HepG2 (cell line): ENCODE measurements around the gene GFRA1. TPM values are rescaled to one million over a fixed set of nuclear protein-coding genes. Genes with fewer than 3 reads are reported as not detected.

Source experiments
- ATAC-seq: fragments of 200-7000 bp; cut with Tn5 transposase; 3 replicates; pipeline ENCODE4 v1.9.1; 2020; ENCODE audit warnings: mild to moderate bottlenecking, moderate library complexity
- BruUV-seq: library from RNA; stranded (reverse); fragments of 400-500 nt; replicated peaks from 2 replicates; lab custom pipeline; 2021; lab: Mats Ljungman, UMichigan
- CTCF ChIA-PET: fragments of 300-600 bp; formaldehyde crosslinking; extraction: SDS; loops from one replicate; lab custom pipeline; 2021; ENCODE audit warnings: low total read pairs, inconsistent platforms, low intra/inter-chr PET ratio; lab: Yijun Ruan, JAX
- POLR2A ChIA-PET: fragments of 350-600 bp; sonication (Branson Sonifier 250); formaldehyde crosslinking; loops from one replicate; lab custom pipeline; 2020; ENCODE audit warnings: antibody characterized with exemption, inconsistent platforms; lab: Yijun Ruan, JAX
- DNase-seq: peaks from one replicate; pipeline ENCODE4 v3.0.0-alpha.2; 2015; ENCODE audit warnings: low spot score
- FAIRE-seq: peaks from 3 replicates; lab custom pipeline; 2011; peaks lifted over from hg19 to GRCh38; lab: Jason Lieb, UNC
- H2AFZ ChIP-seq: one replicate; pipeline ENCODE4 v1.6.1; 2011; ENCODE audit warnings: low read length, inconsistent platforms
- H3K27ac ChIP-seq: fragments of 300-600 bp; 3 replicates; pipeline ENCODE4 v1.8.0; 2011; ENCODE audit warnings: mixed run types, mild to moderate bottlenecking, mixed read lengths, low read length, inconsistent platforms; ENCODE audit not compliant: insufficient read depth; ENCODE audit errors: extremely low read length
- H3K27me3 ChIP-seq, 2 experiments: fragments of 200-600 bp in 1 of 2; 2 replicates in 1 of 2; 3 replicates in 1 of 2; pipeline versions ENCODE4 v1.6.0 to v1.8.0; 2011; ENCODE audit warnings: low read length in 2 of 2, mild to moderate bottlenecking in 2 of 2, moderate library complexity in 2 of 2, inconsistent platforms in 1 of 2; ENCODE audit not compliant: insufficient read depth in 2 of 2, control insufficient read depth in 1 of 2
- H3K36me3 ChIP-seq, 2 experiments: fragments of 200-600 bp in 1 of 2; replicated peaks in 1 of 2; 2 replicates in 1 of 2; 3 replicates in 1 of 2; pipeline versions ENCODE4 v1.5.1 to v1.8.0; 2011; ENCODE audit warnings: low read length in 2 of 2, inconsistent platforms in 1 of 2; ENCODE audit not compliant: insufficient read depth in 2 of 2, control insufficient read depth in 1 of 2
- H3K4me1 ChIP-seq: 2 replicates; pipeline ENCODE4 v1.5.1; 2012; ENCODE audit warnings: low read length, inconsistent platforms; ENCODE audit not compliant: insufficient read depth
- H3K4me2 ChIP-seq: 2 replicates; pipeline ENCODE4 v1.6.0; 2011; ENCODE audit warnings: low read depth, low read length, inconsistent platforms
- H3K4me3 ChIP-seq, 3 experiments: fragments of 200-600 bp in 1 of 3; sonication (generic), shearing (Covaris generic) in 1 of 3; replicated peaks in 1 of 3; 2 replicates each; pipeline ENCODE4 v1.5.1; 2011 to 2016; ENCODE audit warnings: low read length in 3 of 3, inconsistent platforms in 2 of 3, low read depth in 2 of 3, mild to moderate bottlenecking in 2 of 3, control low read depth in 1 of 3, mixed read lengths in 1 of 3; ENCODE audit not compliant: insufficient read depth in 1 of 3
- H3K79me2 ChIP-seq: one replicate; pipeline ENCODE4 v1.6.1; 2011; ENCODE audit warnings: low read length, inconsistent platforms; ENCODE audit not compliant: insufficient read depth
- H3K9ac ChIP-seq: 2 replicates; pipeline ENCODE4 v1.6.0; 2011; ENCODE audit warnings: mild to moderate bottlenecking, low read depth, low read length, inconsistent platforms; ENCODE audit not compliant: insufficient read depth
- H3K9me3 ChIP-seq: 2 replicates; pipeline ENCODE4 v1.5.1; 2012; ENCODE audit warnings: mild to moderate bottlenecking, low read length
- H4K20me1 ChIP-seq: 2 replicates; pipeline ENCODE4 v1.6.0; 2011; ENCODE audit warnings: inconsistent platforms, mild to moderate bottlenecking, low read length, moderate library complexity; ENCODE audit not compliant: insufficient read depth
- BCL6 ChIP-seq: IDR thresholded peaks from 2 replicates; pipeline ENCODE4 v1.6.1; 2016; ENCODE audit warnings: missing genetic modification reagents, missing compliant biosample characterization
- CBFB ChIP-seq: sonication (generic); formaldehyde crosslinking; IDR thresholded peaks from 2 replicates; pipeline ENCODE4 v1.4.0; 2020; ENCODE audit warnings: missing genetic modification reagents
- MZF1 ChIP-seq: sonication (generic); formaldehyde crosslinking; IDR thresholded peaks from 2 replicates; pipeline ENCODE4 v1.8.1; 2023; ENCODE audit warnings: mild to moderate bottlenecking, missing genetic modification reagents, borderline replicate concordance
- SNAPC5 ChIP-seq: sonication (generic); formaldehyde crosslinking; IDR thresholded peaks from 2 replicates; pipeline ENCODE4 v1.8.1; 2023; ENCODE audit warnings: mild to moderate bottlenecking, missing genetic modification reagents, borderline replicate concordance
- U2AF1 ChIP-seq: fragments of 200-400 bp; formaldehyde crosslinking; optimal IDR thresholded peaks from 2 replicates; pipeline ENCODE3; 2017; ENCODE audit warnings: mild to moderate bottlenecking, low read depth, low read length
- ZNF354B ChIP-seq: sonication (generic); formaldehyde crosslinking; IDR thresholded peaks from 2 replicates; pipeline ENCODE4 v1.8.0; 2022; ENCODE audit warnings: mild to moderate bottlenecking, missing genetic modification reagents
- ZNF841 ChIP-seq: sonication (generic); formaldehyde crosslinking; IDR thresholded peaks from 2 replicates; pipeline ENCODE4 v1.8.1; 2023; ENCODE audit warnings: missing genetic modification reagents, borderline replicate concordance
- WGBS: methylation state at CpG from one replicate; pipeline ENCODE4 v1.1.6; 2017; ENCODE audit warnings: low lambda C conversion rate; 5-methylcytosine and 5-hydroxymethylcytosine counted together
- in situ Hi-C: cut with HindIII; loops from 2 replicates; pipeline ENCODE4 v1.10.0; 2017; ENCODE audit warnings: low pct_unique_long_range_greater_than_20kb; ENCODE audit not compliant: extremely low pct_ligation_motif_present
- intact Hi-C: fragments of 100-400 bp; cut with micrococcal nuclease; formaldehyde crosslinking; loops from one replicate; pipeline ENCODE4 v1.10.0; 2022; ENCODE audit not compliant: unreplicated experiment
- polyA plus RNA-seq, 8 experiments: library from polyadenylated mRNA; depleted of rRNA in 3 of 8; stranded (reverse) in 7 of 8; unstranded in 1 of 8; fragments of >200 nt; fragmentation: Illumina TruSeq in 4 of 8; extraction: Trizol in 4 of 8; gene quantifications; 2 replicates each; pipeline versions ENCODE4 v1.2.1 to v1.2.3, GENCODE V29; 2011 to 2016; ENCODE audit warnings: low read depth in 4 of 8, missing spikeins in 1 of 8, mixed read lengths in 1 of 8; ENCODE audit not compliant: insufficient read depth in 1 of 8
- total RNA-seq, 5 experiments: library from RNA; depleted of rRNA; stranded (reverse); fragments of >200 nt; fragmentation: Illumina TruSeq; extraction: Trizol; gene quantifications; 2 replicates each; pipeline ENCODE4 v1.2.3, GENCODE V29; 2016; ENCODE audit warnings: low read depth in 1 of 5

Gene GFRA1
- total and polyA plus RNA-seq, 2 of the 13 experiments (the other 11 are each of a cell fraction or from before 2014, with no cell fraction given), result not detected

- no peak overlapping the region for H2AFZ ChIP-seq
- H3K27me3 ChIP-seq, result no peaks in the 10 kb centered on the region; a peak in 1 of 5 replicates
- H3K4me3 ChIP-seq, result no peak overlapping the region
- H3K36me3 ChIP-seq, result no peaks in the 10 kb centered on the region
- no peaks in the 10 kb centered on the region for H4K20me1 ChIP-seq
- TF ChIP-seq U2AF1 (no peak), SNAPC5 (CRISPR knock-in tag) (no peak), BCL6 (no peak), ZNF354B (CRISPR knock-in tag) (no peak), ZNF841 (CRISPR knock-in tag) (no peak), CBFB (no peak)
- TF ChIP-seq, all 625 proteins: peak for 0
- in situ Hi-C loops (no loop called here), intact Hi-C loops (no loop called here)
- 29% methylated on average over 1 of the region's 1 CpG for WGBS
- Histone ChIP-seq H3K27ac (no peak overlapping the region), H3K9ac (no peak overlapping the region), H3K9me3 (peaks cover 12% of the 10 kb centered on the region; the same call in 1 of the 2 replicates), H3K79me2 (no peaks in the 10 kb centered on the region), H3K4me1 (no peaks in the 10 kb centered on the region), H3K4me2 (no peak overlapping the region)
- ChIA-PET POLR2A (no interaction called here), CTCF (no interaction called here)
- no peak for DNase-seq
- FAIRE-seq, result no peak
- no peak for ATAC-seq
- no TSS peak for BruUV-seq
Observed at GRCh38 chr10:116194061-116194460, 78.9 kb downstream of the GFRA1 start.

GRCh38 chr10:116190883-116191282 lies 82.1 kb downstream of the GFRA1 start:
- in situ Hi-C loops (no loop called here), intact Hi-C loops (no loop called here)
- FAIRE-seq (no peak), ATAC-seq (no peak), DNase-seq (no peak)
- Histone ChIP-seq H4K20me1 (no peaks in the 10 kb centered on the region), H3K4me3 (no peak overlapping the region), H3K4me1 (no peaks in the 10 kb centered on the region), H2AFZ (no peak overlapping the region), H3K79me2 (no peaks in the 10 kb centered on the region), H3K4me2 (no peak overlapping the region), H3K36me3 (no peaks in the 10 kb centered on the region), H3K9ac (no peak overlapping the region), H3K9me3 (peaks cover 9% of the 10 kb centered on the region; the same call in 1 of the 2 replicates), H3K27ac (no peak overlapping the region), H3K27me3 (no peaks in the 10 kb centered on the region; a peak in 1 of 5 replicates)
- POLR2A ChIA-PET, result no interaction called here
- CTCF ChIA-PET, result no interaction called here
- no TSS peak for BruUV-seq
- TF ChIP-seq MZF1 (CRISPR knock-in tag), result no peak
- 0% methylated on average over 2 of the region's 2 CpGs for WGBS
